ENCODE results near the gene TEX26.

Gene TEX26

GRCh38 chr13:30932481-30933353, at the start of gene TEX26:
TSS of gene TEX26 (plus strand) at chr13:30932656. CDS start at chr13:30932716, 60 bp downstream.
- DNase-seq: no peak

GRCh38 chr13:30882996-30883766, 49.3 kb upstream of the TEX26 start:
- no peak for DNase-seq

- no peak for DNase-seq
These were observed 47.9 kb upstream of the TEX26 start for GRCh38 chr13:30884543-30884942.

- DNase-seq: no peak
These were observed 43.2 kb upstream of the TEX26 start for GRCh38 chr13:30889196-30889690.

GRCh38 chr13:30892966-30893365, 39.5 kb upstream of the TEX26 start:
- peak; percentile 31 for DNase-seq

GRCh38 chr13:30895773-30896172, 36.7 kb upstream of the TEX26 start:
- DNase-seq: peak; percentile 86

GRCh38 chr13:30898070-30898469, 34.4 kb upstream of the TEX26 start:
- DNase-seq: no peak

- DNase-seq: peak; percentile 78
These were observed 33.7 kb upstream of the TEX26 start for GRCh38 chr13:30898678-30899241.

- no peak for DNase-seq
These were observed 32.0 kb upstream of the TEX26 start for GRCh38 chr13:30900436-30900835.

- DNase-seq: no peak
These were observed 31.3 kb upstream of the TEX26 start for GRCh38 chr13:30900952-30901749.

- no peak for DNase-seq
These were observed 28.4 kb upstream of the TEX26 start for GRCh38 chr13:30904043-30904442.

GRCh38 chr13:30905932-30906383, 26.5 kb upstream of the TEX26 start, which contains the start of gene MEDAG:
TSS of gene MEDAG (plus strand) at chr13:30906271. CDS start at chr13:30906516, 245 bp downstream.
- peak; percentile 59 for DNase-seq

GRCh38 chr13:30906411-30907051, 25.9 kb upstream of the TEX26 start:
- no peak for DNase-seq

- peak; percentile 70 for DNase-seq
These were observed 25.2 kb upstream of the TEX26 start for GRCh38 chr13:30907121-30907861.

- DNase-seq: peak; percentile 38
These were observed 24.0 kb upstream of the TEX26 start for GRCh38 chr13:30908416-30908980.

- DNase-seq: no peak
These were observed 21.8 kb upstream of the TEX26 start for GRCh38 chr13:30910676-30911075.

GRCh38 chr13:30915691-30916541, 16.5 kb upstream of the TEX26 start:
- no peak for DNase-seq

GRCh38 chr13:30916991-30917390, 15.5 kb upstream of the TEX26 start:
- DNase-seq: no peak

- no peak for DNase-seq
These were observed 13.6 kb upstream of the TEX26 start for GRCh38 chr13:30918662-30919405.

Data from EL (cell line).